ENCODE results near the gene LTB4R2.

GRCh38 chr14:24300326-24300980 lies 9.5 kb upstream of the LTB4R2 start:
- TF ChIP-seq, protein P1, sequence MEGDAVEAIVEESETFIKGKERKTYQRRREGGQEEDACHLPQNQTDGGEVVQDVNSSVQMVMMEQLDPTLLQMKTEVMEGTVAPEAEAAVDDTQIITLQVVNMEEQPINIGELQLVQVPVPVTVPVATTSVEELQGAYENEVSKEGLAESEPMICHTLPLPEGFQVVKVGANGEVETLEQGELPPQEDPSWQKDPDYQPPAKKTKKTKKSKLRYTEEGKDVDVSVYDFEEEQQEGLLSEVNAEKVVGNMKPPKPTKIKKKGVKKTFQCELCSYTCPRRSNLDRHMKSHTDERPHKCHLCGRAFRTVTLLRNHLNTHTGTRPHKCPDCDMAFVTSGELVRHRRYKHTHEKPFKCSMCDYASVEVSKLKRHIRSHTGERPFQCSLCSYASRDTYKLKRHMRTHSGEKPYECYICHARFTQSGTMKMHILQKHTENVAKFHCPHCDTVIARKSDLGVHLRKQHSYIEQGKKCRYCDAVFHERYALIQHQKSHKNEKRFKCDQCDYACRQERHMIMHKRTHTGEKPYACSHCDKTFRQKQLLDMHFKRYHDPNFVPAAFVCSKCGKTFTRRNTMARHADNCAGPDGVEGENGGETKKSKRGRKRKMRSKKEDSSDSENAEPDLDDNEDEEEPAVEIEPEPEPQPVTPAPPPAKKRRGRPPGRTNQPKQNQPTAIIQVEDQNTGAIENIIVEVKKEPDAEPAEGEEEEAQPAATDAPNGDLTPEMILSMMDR (IDR thresholded peaks at IDR 0.05): no peak
- TF ChIP-seq POLR2A (IDR thresholded peaks at IDR 0.05): no peak
- TF ChIP-seq EP300 (IDR thresholded peaks at IDR 0.05): no peak
- no peak for TF ChIP-seq POLR2AphosphoS5 (IDR thresholded peaks at IDR 0.05)
